AG10803 (cell line): Measurements from ENCODE around the gene DACT3.

Experiments
- DNase-seq: peaks from one replicate; pipeline ENCODE4 v3.0.0; 2010; ENCODE audit warnings: low read depth
- H3K4me3 ChIP-seq: 2 replicates; pipeline ENCODE4 v1.5.1; 2011; ENCODE audit warnings: mild to moderate bottlenecking, low read length, control low read depth
- TF ChIP-seq, protein P1 (sequence below): conservative IDR thresholded peaks from 2 replicates; pipeline ENCODE4 v1.5.1; 2011; ENCODE audit warnings: mild to moderate bottlenecking, low read length, control low read depth, inconsistent platforms

DACT3 gene

DNA sequence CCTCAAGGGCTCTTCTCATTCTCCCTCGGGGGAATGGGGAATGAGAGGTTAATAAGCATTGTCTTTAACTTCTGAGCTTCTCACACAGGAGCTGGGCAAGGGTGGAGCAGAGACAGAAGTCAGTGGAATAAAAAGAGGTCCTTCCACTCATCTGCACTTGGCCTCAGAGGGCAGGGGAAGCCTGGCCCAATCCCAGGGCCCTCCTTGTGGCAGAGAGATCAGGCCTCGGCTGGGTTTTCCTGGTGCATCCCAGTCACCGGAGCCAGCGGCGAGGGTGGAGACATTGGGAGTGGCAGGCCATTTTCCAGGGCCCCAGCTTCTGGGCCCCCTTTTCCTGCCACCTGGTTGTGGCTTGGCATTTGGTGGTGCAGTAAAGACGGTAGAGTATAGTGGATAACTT is 49.2 kb downstream of the DACT3 start:
- no peak for DNase-seq
- H3K4me3 ChIP-seq = no peak overlapping the region
- TF ChIP-seq, protein P1, sequence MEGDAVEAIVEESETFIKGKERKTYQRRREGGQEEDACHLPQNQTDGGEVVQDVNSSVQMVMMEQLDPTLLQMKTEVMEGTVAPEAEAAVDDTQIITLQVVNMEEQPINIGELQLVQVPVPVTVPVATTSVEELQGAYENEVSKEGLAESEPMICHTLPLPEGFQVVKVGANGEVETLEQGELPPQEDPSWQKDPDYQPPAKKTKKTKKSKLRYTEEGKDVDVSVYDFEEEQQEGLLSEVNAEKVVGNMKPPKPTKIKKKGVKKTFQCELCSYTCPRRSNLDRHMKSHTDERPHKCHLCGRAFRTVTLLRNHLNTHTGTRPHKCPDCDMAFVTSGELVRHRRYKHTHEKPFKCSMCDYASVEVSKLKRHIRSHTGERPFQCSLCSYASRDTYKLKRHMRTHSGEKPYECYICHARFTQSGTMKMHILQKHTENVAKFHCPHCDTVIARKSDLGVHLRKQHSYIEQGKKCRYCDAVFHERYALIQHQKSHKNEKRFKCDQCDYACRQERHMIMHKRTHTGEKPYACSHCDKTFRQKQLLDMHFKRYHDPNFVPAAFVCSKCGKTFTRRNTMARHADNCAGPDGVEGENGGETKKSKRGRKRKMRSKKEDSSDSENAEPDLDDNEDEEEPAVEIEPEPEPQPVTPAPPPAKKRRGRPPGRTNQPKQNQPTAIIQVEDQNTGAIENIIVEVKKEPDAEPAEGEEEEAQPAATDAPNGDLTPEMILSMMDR = no peak

DNA sequence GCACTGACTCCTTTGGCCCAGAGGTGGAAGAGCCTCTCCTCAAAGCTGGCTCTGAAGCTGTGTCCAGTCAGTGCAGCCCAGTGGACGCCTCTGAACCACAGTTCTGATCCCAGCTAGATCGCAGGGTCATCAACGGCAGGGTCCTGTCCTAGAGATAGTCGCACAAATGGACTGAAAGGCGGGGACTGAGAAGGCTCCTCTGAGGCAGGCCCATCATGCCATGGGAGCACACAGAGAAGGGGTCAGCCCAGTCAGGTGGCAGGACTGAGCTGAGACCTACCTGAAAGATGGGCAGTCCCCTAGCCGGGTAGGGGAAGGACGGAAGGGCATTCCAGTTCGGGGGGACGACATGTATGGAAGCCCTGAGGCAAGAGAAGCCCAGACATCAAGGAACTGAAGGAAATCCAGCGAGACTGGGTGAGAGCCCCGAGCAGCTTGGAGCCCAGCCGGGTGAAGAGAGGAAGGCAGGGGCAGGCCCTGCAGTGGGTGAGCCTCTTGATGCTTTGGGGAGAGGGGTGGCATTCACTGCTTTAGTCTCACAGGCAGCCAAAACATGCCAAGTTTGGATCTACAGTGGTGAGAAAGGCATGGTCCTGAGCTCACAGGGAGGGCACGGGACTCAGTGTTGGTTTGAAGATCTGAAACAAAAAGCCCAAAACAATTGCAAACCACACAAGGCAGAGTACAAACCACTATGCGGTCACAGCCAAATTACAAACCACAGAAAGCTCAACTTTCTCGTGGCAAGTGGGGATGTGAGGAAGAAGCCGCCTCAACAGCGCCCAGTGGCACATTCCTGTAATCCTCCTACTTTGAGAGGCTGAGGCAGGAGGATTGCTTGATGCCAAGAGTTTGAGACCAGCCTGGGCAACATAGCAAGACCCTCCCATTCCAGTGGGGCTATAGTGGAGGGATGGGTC is 49.9 kb downstream of the DACT3 start:
- peak; percentile 69 for DNase-seq
- TF ChIP-seq, protein P1 = no peak

DNA sequence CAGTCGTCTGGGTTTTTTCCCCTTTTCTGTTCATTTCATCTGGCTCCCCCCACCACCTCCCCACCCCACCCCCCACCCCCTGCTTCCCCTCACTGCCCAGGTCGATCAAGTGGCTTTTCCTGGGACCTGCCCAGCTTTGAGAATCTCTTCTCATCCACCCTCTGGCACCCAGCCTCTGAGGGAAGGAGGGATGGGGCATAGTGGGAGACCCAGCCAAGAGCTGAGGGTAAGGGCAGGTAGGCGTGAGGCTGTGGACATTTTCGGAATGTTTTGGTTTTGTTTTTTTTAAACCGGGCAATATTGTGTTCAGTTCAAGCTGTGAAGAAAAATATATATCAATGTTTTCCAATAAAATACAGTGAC is 50.6 kb downstream of the DACT3 start:
- no peak for DNase-seq
- H3K4me3 ChIP-seq = no peak overlapping the region
- TF ChIP-seq, protein P1 = no peak

More for the DNA sequence above, 49.9 kb downstream of the DACT3 start:
- H3K4me3 ChIP-seq = no peak overlapping the region

DNA sequence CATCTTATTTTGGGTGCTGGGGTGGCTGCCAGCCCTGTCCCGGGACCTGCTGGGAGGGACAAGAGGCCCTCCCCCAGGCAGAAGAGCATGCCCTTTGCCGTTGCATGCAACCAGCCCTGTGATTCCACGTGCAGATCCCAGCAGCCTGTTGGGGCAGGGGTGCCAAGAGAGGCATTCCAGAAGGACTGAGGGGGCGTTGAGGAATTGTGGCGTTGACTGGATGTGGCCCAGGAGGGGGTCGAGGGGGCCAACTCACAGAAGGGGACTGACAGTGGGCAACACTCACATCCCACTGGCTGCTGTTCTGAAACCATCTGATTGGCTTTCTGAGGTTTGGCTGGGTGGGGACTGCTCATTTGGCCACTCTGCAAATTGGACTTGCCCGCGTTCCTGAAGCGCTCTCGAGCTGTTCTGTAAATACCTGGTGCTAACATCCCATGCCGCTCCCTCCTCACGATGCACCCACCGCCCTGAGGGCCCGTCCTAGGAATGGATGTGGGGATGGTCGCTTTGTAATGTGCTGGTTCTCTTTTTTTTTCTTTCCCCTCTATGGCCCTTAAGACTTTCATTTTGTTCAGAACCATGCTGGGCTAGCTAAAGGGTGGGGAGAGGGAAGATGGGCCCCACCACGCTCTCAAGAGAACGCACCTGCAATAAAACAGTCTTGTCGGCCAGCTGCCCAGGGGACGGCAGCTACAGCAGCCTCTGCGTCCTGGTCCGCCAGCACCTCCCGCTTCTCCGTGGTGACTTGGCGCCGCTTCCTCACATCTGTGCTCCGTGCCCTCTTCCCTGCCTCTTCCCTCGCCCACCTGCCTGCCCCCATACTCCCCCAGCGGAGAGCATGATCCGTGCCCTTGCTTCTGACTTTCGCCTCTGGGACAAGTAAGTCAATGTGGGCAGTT is 51.2 kb downstream of the DACT3 start:
- no peak for DNase-seq
- TF ChIP-seq, protein P1 = no peak
- H3K4me3 ChIP-seq = no peak overlapping the region

DNA sequence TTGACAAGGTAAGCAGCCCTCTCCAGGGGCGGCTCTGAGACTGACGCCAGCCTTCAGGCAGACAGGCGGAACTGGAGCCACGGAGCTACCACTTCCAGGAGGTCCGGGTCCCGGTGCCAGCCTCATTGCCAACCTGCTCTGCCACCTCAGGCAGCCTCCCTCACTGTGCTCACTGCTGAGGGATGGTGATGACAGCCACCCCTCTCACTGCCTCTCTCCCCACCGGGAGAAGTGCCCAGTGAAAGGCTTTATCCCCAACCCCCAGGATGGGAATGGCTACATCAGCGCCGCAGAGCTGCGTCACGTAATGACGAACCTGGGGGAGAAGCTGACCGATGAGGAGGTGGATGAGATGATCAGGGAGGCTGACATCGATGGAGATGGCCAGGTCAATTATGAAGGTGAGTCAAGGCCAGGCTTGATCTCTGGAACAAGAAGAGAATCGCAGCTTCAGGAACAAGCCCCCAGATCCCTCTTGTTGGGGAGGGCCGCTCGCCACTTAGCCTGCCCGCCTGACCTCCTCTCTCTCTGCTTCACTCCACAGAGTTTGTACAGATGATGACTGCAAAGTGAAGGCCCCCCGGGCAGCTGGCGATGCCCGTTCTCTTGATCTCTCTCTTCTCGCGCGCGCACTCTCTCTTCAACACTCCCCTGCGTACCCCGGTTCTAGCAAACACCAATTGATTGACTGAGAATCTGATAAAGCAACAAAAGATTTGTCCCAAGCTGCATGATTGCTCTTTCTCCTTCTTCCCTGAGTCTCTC is 52.2 kb downstream of the DACT3 start:
- DNase-seq = no peak
- TF ChIP-seq, protein P1 = no peak
- H3K4me3 ChIP-seq = no peak overlapping the region

DNA sequence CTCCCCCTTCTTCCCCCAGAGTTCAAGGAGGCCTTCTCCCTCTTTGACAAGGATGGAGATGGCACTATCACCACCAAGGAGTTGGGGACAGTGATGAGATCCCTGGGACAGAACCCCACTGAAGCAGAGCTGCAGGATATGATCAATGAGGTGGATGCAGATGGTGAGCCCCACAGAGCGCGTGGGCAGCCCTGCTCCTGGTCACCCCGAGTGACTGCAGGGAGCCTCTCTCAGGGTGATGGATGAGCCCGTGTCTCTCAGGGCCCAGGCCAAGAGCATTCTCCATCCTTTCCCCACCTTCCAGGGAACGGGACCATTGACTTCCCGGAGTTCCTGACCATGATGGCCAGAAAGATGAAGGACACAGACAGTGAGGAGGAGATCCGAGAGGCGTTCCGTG is 52.8 kb downstream of the DACT3 start:
- TF ChIP-seq, protein P1 = no peak
- no peak for DNase-seq

More for the DNA sequence above, 52.8 kb downstream of the DACT3 start:
- H3K4me3 ChIP-seq = no peak overlapping the region
